ENCODE data around the gene UBXN7. TPM values are rescaled to one million over a fixed set of nuclear protein-coding genes. Genes with fewer than 3 reads are reported as not detected.

UBXN7 gene
- total RNA-seq, 1 experiment from 2014 or later, result 67.0 TPM

DNA sequence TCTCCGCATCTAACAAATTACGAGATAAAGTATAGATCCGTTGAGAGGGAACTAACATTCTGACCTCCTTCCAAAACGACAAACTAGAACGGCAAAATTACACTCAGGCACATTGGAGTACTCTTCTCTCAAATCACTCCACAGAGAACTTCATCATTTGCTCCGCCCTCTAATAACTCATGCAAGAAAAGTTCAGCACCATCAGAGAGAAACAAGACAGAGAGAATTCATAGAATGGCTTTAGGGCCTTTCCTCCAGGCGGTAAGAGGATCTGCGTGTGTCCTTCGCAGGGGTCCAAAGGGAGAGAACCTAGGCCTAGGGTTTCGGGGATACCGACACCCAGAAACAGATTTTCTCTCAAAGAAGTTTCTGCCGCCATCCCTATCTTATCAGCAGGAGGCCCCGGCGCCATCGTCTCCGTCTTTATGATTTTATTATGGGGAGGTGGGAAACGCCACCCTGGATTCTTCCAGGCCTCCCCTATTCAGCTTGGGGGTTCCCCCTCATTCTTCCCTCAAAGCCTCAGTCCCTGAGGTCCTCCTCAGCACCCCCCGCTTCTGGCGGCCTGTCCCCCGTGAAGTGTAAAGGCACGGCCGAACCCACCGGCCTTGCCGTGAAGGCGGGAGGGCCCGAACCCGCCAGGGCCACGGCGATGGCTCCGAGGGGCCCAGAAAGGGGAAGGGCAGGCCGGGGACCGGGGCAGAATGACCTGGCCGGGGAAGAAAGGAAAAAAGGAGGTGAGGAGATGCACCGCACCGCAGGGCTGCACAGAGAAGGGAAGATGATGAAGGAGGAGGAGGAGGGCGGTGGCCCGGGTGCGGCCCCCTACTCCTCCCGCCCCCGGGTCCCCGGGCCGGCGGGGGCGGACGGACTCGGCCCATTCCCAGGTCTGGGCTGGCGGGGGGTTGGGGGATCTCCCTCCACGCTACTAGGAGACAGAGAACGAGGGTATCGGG is 768 bp downstream of the UBXN7 start:
- Histone ChIP-seq H3K27ac (ENCODE audit: low read depth, low read length) (peak overlapping the region; percentile 80), H3K79me2 (ENCODE audit: insufficient read depth, low read length) (peaks cover 57% of the 10 kb centered on the region), H3K9me3 (ENCODE audit: control insufficient read depth in 1 of 2, insufficient read depth in 1 of 2, low read depth in 1 of 2, low read length in 2 of 2) (no peaks in the 10 kb centered on the region), H2AFZ (ENCODE audit: low read depth, low read length, poor library complexity, severe bottlenecking) (no peak overlapping the region), H3K36me3 (ENCODE audit: control insufficient read depth in 1 of 2, insufficient read depth in 2 of 2, low read length in 2 of 2) (no peaks in the 10 kb centered on the region; a peak in 1 of 4 replicates), H3K4me3 (replicated peaks in 1 of 2; ENCODE audit: low read depth in 1 of 2, low read length in 2 of 2) (peak overlapping the region; percentile 96 to 98), H3K9ac (ENCODE audit: low read length) (peak overlapping the region; percentile 90), H3K4me2 (ENCODE audit: low read length) (peak overlapping the region; percentile 85), H4K20me1 (ENCODE audit: insufficient read depth) (no peaks in the 10 kb centered on the region), H3K4me1 (ENCODE audit: control insufficient read depth in 1 of 2, insufficient read depth in 2 of 2, low read length in 2 of 2) (peaks cover 10 to 16% of the 10 kb centered on the region in 2 experiments), H3K9me2 (ENCODE audit: insufficient read depth) (no peaks in the 10 kb centered on the region), H3K27me3 (ENCODE audit: insufficient read depth, low read length) (no peaks in the 10 kb centered on the region)
- DNase-seq (ENCODE audit: low read depth, low spot score) (no peak), ATAC-seq (peak; percentile 44)
- TF ChIP-seq ZFX (IDR thresholded peaks at IDR 0.05) (peak; percentile 75), EGR1 (IDR thresholded peaks at IDR 0.05; ENCODE audit: low read depth) (peak; percentile 83)
- TF ChIP-seq, protein P1, sequence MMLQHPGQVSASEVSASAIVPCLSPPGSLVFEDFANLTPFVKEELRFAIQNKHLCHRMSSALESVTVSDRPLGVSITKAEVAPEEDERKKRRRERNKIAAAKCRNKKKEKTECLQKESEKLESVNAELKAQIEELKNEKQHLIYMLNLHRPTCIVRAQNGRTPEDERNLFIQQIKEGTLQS (IDR thresholded peaks at IDR 0.05), result no peak
- ChIA-PET CTCF (interaction anchor here (1.0 kb wide), 1 partner anchor 24 kb away, joined by 3 read pairs; no protein-coding TSS in a partner anchor), POLR2A (interaction anchor here (0.9 kb wide), 1 partner anchor 9 kb away, joined by 4 read pairs; no protein-coding TSS in a partner anchor), RAD21 (ENCODE audit: low non-redundant PET in 1 of 2, low total read pairs in 2 of 2, uncharacterized antibody in 2 of 2, unreplicated experiment in 2 of 2) (no interaction called here)
- intact Hi-C loops (cut with micrococcal nuclease), result no loop called here
- TSS peak; percentile 60 for BruUV-seq (replicated peaks)

DNA sequence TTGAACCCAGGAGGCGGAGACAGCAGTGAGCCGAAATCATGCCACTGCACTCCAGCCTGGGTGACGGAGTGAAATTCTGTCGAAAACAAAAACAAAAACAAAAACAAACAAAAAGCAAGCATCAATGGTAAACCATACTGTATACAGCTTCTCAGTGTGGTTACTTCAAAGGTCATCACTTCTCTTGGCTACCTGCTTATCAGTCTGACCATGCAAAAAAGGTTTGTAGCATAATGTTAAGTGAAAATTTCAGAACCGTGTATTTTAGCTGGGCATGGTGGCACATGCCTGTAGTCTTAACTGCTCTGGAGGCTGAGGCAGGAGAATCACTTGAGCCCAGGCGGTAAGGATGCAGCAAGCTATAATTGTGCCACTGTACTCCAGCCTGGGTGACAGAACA is 4.2 kb downstream of the UBXN7 start:
- Histone ChIP-seq H3K27me3 (ENCODE audit: insufficient read depth, low read length) (no peaks in the 10 kb centered on the region), H4K20me1 (ENCODE audit: insufficient read depth) (no peaks in the 10 kb centered on the region; the same call in 1 of the 2 replicates), H3K36me3 (ENCODE audit: control insufficient read depth in 1 of 2, insufficient read depth in 2 of 2, low read length in 2 of 2) (no peaks in the 10 kb centered on the region; a peak in 1 of 4 replicates), H2AFZ (ENCODE audit: low read depth, low read length, poor library complexity, severe bottlenecking) (no peak overlapping the region), H3K4me1 (ENCODE audit: control insufficient read depth in 1 of 2, insufficient read depth in 2 of 2, low read length in 2 of 2) (peaks cover 10 to 16% of the 10 kb centered on the region in 2 experiments), H3K9me2 (ENCODE audit: insufficient read depth) (no peaks in the 10 kb centered on the region), H3K9ac (ENCODE audit: low read length) (no peak overlapping the region), H3K4me3 (replicated peaks in 1 of 2; ENCODE audit: low read depth in 1 of 2, low read length in 2 of 2) (no peak overlapping the region), H3K9me3 (ENCODE audit: control insufficient read depth in 1 of 2, insufficient read depth in 1 of 2, low read depth in 1 of 2, low read length in 2 of 2) (no peaks in the 10 kb centered on the region), H3K79me2 (ENCODE audit: insufficient read depth, low read length) (peaks cover 90% of the 10 kb centered on the region), H3K27ac (ENCODE audit: low read depth, low read length) (no peak overlapping the region), H3K4me2 (ENCODE audit: low read length) (no peak overlapping the region)
- RAD21 ChIA-PET (ENCODE audit: low non-redundant PET in 1 of 2, low total read pairs in 2 of 2, uncharacterized antibody in 2 of 2, unreplicated experiment in 2 of 2), result no interaction called here
- CTCF ChIA-PET, result no interaction called here
- POLR2A ChIA-PET, result no interaction called here
- TF ChIP-seq POLR2A (IDR thresholded peaks at IDR 0.05; ENCODE audit: borderline replicate concordance, extremely low read depth, insufficient read depth, insufficient read length), result no peak
- TF ChIP-seq REST (IDR thresholded peaks at IDR 0.05; ENCODE audit: low read depth), result no peak
- no peak for TF ChIP-seq POLR2AphosphoS5 (IDR thresholded peaks at IDR 0.05; ENCODE audit: low read depth, low read length)
- no peak for TF ChIP-seq SIN3A (IDR thresholded peaks at IDR 0.05; ENCODE audit: low read depth)
- TF ChIP-seq SP1 (IDR thresholded peaks at IDR 0.05; ENCODE audit: low read depth), result no peak
- no peak for TF ChIP-seq FOSL1 (IDR thresholded peaks at IDR 0.05; ENCODE audit: low read depth)
- TF ChIP-seq EZH2 (IDR thresholded peaks at IDR 0.05), result no peak
- no peak for TF ChIP-seq JUND (IDR thresholded peaks at IDR 0.05)
- TF ChIP-seq YY1 (IDR thresholded peaks at IDR 0.05; ENCODE audit: extremely low read depth, insufficient replicate concordance, low read depth, low read length), result no peak
- no peak for TF ChIP-seq ZFX (IDR thresholded peaks at IDR 0.05)
- no peak for DNase-seq (ENCODE audit: low read depth, low spot score)
- intact Hi-C loops (cut with micrococcal nuclease), result no loop called here
- no TSS peak for BruUV-seq (replicated peaks)
- ATAC-seq, result no peak
